ENCODE results near the gene VAMP3.

Gene VAMP3

GRCh38 chr1:7726623-7727022, 44.5 kb upstream of the VAMP3 start:
- H3K9ac ChIP-seq (ENCODE audit: low read depth, low read length, poor library complexity, severe bottlenecking): no peak overlapping the region
- no peaks in the 10 kb centered on the region for H3K4me1 ChIP-seq (ENCODE audit: insufficient read depth, low read length, poor library complexity, severe bottlenecking)
- H3K4me2 ChIP-seq (ENCODE audit: low read depth, low read length, poor library complexity, severe bottlenecking): no peak overlapping the region
- H3K9me2 ChIP-seq (replicated peaks; ENCODE audit: low read depth, low read length): no peaks in the 10 kb centered on the region
- TF ChIP-seq EZH2phosphoT487 (IDR thresholded peaks at IDR 0.05; ENCODE audit: borderline replicate concordance): no peak
- no peak for TF ChIP-seq CTCF (conservative IDR thresholded peaks at IDR 0.05; ENCODE audit: low read length)
- H3K79me2 ChIP-seq (ENCODE audit: insufficient read depth, low read length): no peaks in the 10 kb centered on the region
- H3F3A ChIP-seq (ENCODE audit: low read depth): no peaks in the 10 kb centered on the region
- H3K36me3 ChIP-seq (ENCODE audit: insufficient read depth, low read length): no peaks in the 10 kb centered on the region
- H3K4me3 ChIP-seq (ENCODE audit: low read length, poor library complexity, severe bottlenecking): no peak overlapping the region
- no peaks in the 10 kb centered on the region for H4K20me1 ChIP-seq (ENCODE audit: insufficient read depth, low read length, poor library complexity, severe bottlenecking)
- H3K27me3 ChIP-seq (ENCODE audit: insufficient read depth, low read length, poor library complexity, severe bottlenecking): no peaks in the 10 kb centered on the region
- H2AFZ ChIP-seq (ENCODE audit: low read length): no peak overlapping the region
- H3K9me3 ChIP-seq (ENCODE audit: insufficient read depth, low read depth, low read length): no peaks in the 10 kb centered on the region

- H4K20me1 ChIP-seq (ENCODE audit: insufficient read depth, low read length, poor library complexity, severe bottlenecking): no peaks in the 10 kb centered on the region
- H3K9me3 ChIP-seq (ENCODE audit: insufficient read depth, low read depth, low read length): no peaks in the 10 kb centered on the region
- no peaks in the 10 kb centered on the region for H3K9me2 ChIP-seq (replicated peaks; ENCODE audit: low read depth, low read length)
- no peak overlapping the region for H2AFZ ChIP-seq (ENCODE audit: low read length)
- H3F3A ChIP-seq (ENCODE audit: low read depth): no peaks in the 10 kb centered on the region
- TF ChIP-seq EZH2phosphoT487 (IDR thresholded peaks at IDR 0.05; ENCODE audit: borderline replicate concordance): no peak
- TF ChIP-seq CTCF (conservative IDR thresholded peaks at IDR 0.05; ENCODE audit: low read length): no peak
- H3K36me3 ChIP-seq (ENCODE audit: insufficient read depth, low read length): no peaks in the 10 kb centered on the region
- H3K4me3 ChIP-seq (ENCODE audit: low read length, poor library complexity, severe bottlenecking): no peak overlapping the region
- no peaks in the 10 kb centered on the region for H3K79me2 ChIP-seq (ENCODE audit: insufficient read depth, low read length)
- H3K27me3 ChIP-seq (ENCODE audit: insufficient read depth, low read length, poor library complexity, severe bottlenecking): no peaks in the 10 kb centered on the region
- no peak overlapping the region for H3K4me2 ChIP-seq (ENCODE audit: low read depth, low read length, poor library complexity, severe bottlenecking)
- no peak overlapping the region for H3K9ac ChIP-seq (ENCODE audit: low read depth, low read length, poor library complexity, severe bottlenecking)
- no peaks in the 10 kb centered on the region for H3K4me1 ChIP-seq (ENCODE audit: insufficient read depth, low read length, poor library complexity, severe bottlenecking)
Observed at GRCh38 chr1:7727809-7728471, 43.2 kb upstream of the VAMP3 start.

GRCh38 chr1:7729761-7730160, 41.3 kb upstream of the VAMP3 start:
- no peaks in the 10 kb centered on the region for H3K36me3 ChIP-seq (ENCODE audit: insufficient read depth, low read length)
- H3F3A ChIP-seq (ENCODE audit: low read depth): no peaks in the 10 kb centered on the region
- H3K9ac ChIP-seq (ENCODE audit: low read depth, low read length, poor library complexity, severe bottlenecking): no peak overlapping the region

More at GRCh38 chr1:7729761-7730160, 41.3 kb upstream of the VAMP3 start:
- Histone ChIP-seq H3K4me3 (ENCODE audit: low read length, poor library complexity, severe bottlenecking) (no peak overlapping the region), H3K4me1 (ENCODE audit: insufficient read depth, low read length, poor library complexity, severe bottlenecking) (no peaks in the 10 kb centered on the region), H4K20me1 (ENCODE audit: insufficient read depth, low read length, poor library complexity, severe bottlenecking) (no peaks in the 10 kb centered on the region), H2AFZ (ENCODE audit: low read length) (no peak overlapping the region), H3K9me2 (replicated peaks; ENCODE audit: low read depth, low read length) (no peaks in the 10 kb centered on the region), H3K4me2 (ENCODE audit: low read depth, low read length, poor library complexity, severe bottlenecking) (no peak overlapping the region), H3K27me3 (ENCODE audit: insufficient read depth, low read length, poor library complexity, severe bottlenecking) (no peaks in the 10 kb centered on the region), H3K79me2 (ENCODE audit: insufficient read depth, low read length) (no peaks in the 10 kb centered on the region), H3K9me3 (ENCODE audit: insufficient read depth, low read depth, low read length) (no peaks in the 10 kb centered on the region)
- TF ChIP-seq EZH2phosphoT487 (IDR thresholded peaks at IDR 0.05; ENCODE audit: borderline replicate concordance) (no peak), CTCF (conservative IDR thresholded peaks at IDR 0.05; ENCODE audit: low read length) (no peak)
